B cell (primary cell): ENCODE results near the gene ZNF239. TPM values are rescaled to one million over a fixed set of nuclear protein-coding genes. Genes with fewer than 3 reads are reported as not detected.
"Not testable (repeated sequence)": the region's sequence is repeated elsewhere in the genome, so short reads cannot be mapped to it uniquely, and the experiment has no call there.

Source experiments
- ATAC-seq: fragments of 200-7000 bp; cut with Tn5 transposase; one replicate; pipeline ENCODE4 v1.10.0; 2021; ENCODE audit warnings: low read depth, mild to moderate bottlenecking, moderate number of reproducible peaks, moderate library complexity
- CTCF ChIA-PET: fragments of 350-600 bp; sonication (Branson Sonifier 250); formaldehyde crosslinking; loops from one replicate; lab custom pipeline; 2021; ENCODE audit warnings: antibody characterized with exemption, inconsistent platforms; lab: Charles Lee
- POLR2A ChIA-PET: fragments of 350-600 bp; sonication (Branson Sonifier 250); formaldehyde crosslinking; loops from one replicate; lab custom pipeline; 2021; ENCODE audit warnings: antibody characterized with exemption; lab: Charles Lee
- DNase-seq: peaks from one replicate; pipeline ENCODE4 v3.0.0; 2013
- H2AFZ ChIP-seq: 2 replicates; pipeline ENCODE4 v1.6.1; 2012; ENCODE audit warnings: mild to moderate bottlenecking, low read depth, low read length; ENCODE audit not compliant: insufficient read depth, poor library complexity, severe bottlenecking
- H3K27ac ChIP-seq, 2 donors: 1 replicate in 1 of 2; 2 replicates in 1 of 2; pipeline ENCODE4 v1.5.1; 2012 to 2013; ENCODE audit warnings: low read length in 2 of 2, mild to moderate bottlenecking in 2 of 2, moderate library complexity in 1 of 2
- H3K27me3 ChIP-seq, 4 experiments: fragments of 200-600 bp in 1 of 4; sonication (generic) in 1 of 4; replicated peaks in 1 of 4; 1 replicate in 2 of 4; 2 replicates in 2 of 4; pipeline versions ENCODE4 v1.6.1 to v1.7.0; 2013 to 2016; ENCODE audit warnings: low read length in 3 of 4, mild to moderate bottlenecking in 2 of 4, mixed read lengths in 1 of 4, moderate library complexity in 1 of 4; ENCODE audit not compliant: insufficient read depth in 4 of 4, control insufficient read depth in 3 of 4; ENCODE audit errors: control extremely low read depth in 1 of 4
- H3K36me3 ChIP-seq, 2 experiments: replicated peaks in 1 of 2; 1 replicate in 1 of 2; 2 replicates in 1 of 2; pipeline versions ENCODE4 v1.6.1 to v1.7.1; 2013; ENCODE audit warnings: low read length in 1 of 2; ENCODE audit not compliant: insufficient read depth in 2 of 2, control insufficient read depth in 1 of 2; ENCODE audit errors: control extremely low read depth in 1 of 2, extremely low read depth in 1 of 2
- H3K4me1 ChIP-seq, 2 donors: fragments of 200-600 bp in 1 of 2; sonication (generic) in 1 of 2; 1 replicate in 1 of 2; 2 replicates in 1 of 2; pipeline versions ENCODE4 v1.5.1 to v1.6.1; 2013 to 2017; ENCODE audit warnings: low read length in 2 of 2; ENCODE audit not compliant: control insufficient read depth in 2 of 2, insufficient read depth in 2 of 2
- H3K4me2 ChIP-seq: replicated peaks from 2 replicates; pipeline ENCODE3; 2012; ENCODE audit warnings: mild to moderate bottlenecking, low read depth, low read length; ENCODE audit not compliant: poor library complexity, severe bottlenecking
- H3K4me3 ChIP-seq, 5 experiments: fragments of 200-600 bp in 1 of 5; sonication (generic) in 1 of 5; 1 replicate in 3 of 5; 2 replicates in 2 of 5; pipeline versions ENCODE4 v1.5.1 to v1.7.0; 2011 to 2016; ENCODE audit warnings: low read length in 4 of 5, mild to moderate bottlenecking in 4 of 5, low read depth in 2 of 5, control low read depth in 1 of 5, moderate library complexity in 1 of 5; ENCODE audit not compliant: insufficient read depth in 1 of 5; ENCODE audit errors: control extremely low read depth in 1 of 5, extremely low read depth in 1 of 5
- H3K79me2 ChIP-seq: fragments of 200-600 bp; sonication (generic); one replicate; pipeline ENCODE4 v1.6.0; 2016; ENCODE audit warnings: low read length; ENCODE audit not compliant: control insufficient read depth, insufficient read depth
- H3K9ac ChIP-seq: fragments of 200-600 bp; sonication (generic); 2 replicates; pipeline ENCODE4 v1.6.1; 2017; ENCODE audit warnings: mild to moderate bottlenecking, low read length, moderate library complexity
- H3K9me3 ChIP-seq, 3 donors: one replicate each; pipeline versions ENCODE4 v1.6.1 to v1.7.1; 2013; ENCODE audit warnings: low read length in 2 of 3; ENCODE audit not compliant: control insufficient read depth in 2 of 3, insufficient read depth in 1 of 3; ENCODE audit errors: control extremely low read depth in 1 of 3
- H4K20me1 ChIP-seq: 2 replicates; pipeline ENCODE4 v1.6.0; 2012; ENCODE audit warnings: mild to moderate bottlenecking, low read length; ENCODE audit not compliant: insufficient read depth, control insufficient read depth, poor library complexity, severe bottlenecking
- H3K27ac Mint-ChIP-seq: one replicate; pipeline ENCODE4 v1.8.0; 2021; ENCODE audit warnings: mixed read lengths
- H3K27me3 Mint-ChIP-seq: one replicate; pipeline ENCODE4 v1.8.0; 2021; ENCODE audit warnings: mixed read lengths
- H3K4me1 Mint-ChIP-seq: one replicate; pipeline ENCODE4 v1.8.0; 2021; ENCODE audit warnings: mixed read lengths
- H3K4me3 Mint-ChIP-seq: one replicate; pipeline ENCODE4 v1.8.0; 2021; ENCODE audit warnings: mixed read lengths
- H3K9me3 Mint-ChIP-seq: one replicate; pipeline ENCODE4 v1.8.0; 2022; ENCODE audit warnings: mixed read lengths; ENCODE audit not compliant: insufficient read depth
- CTCF ChIP-seq: fragments of 200-600 bp; IDR thresholded peaks from one replicate; pipeline ENCODE4 v1.8.0; 2022; ENCODE audit warnings: antibody characterized with exemption, mild to moderate bottlenecking
- EZH2 ChIP-seq: IDR thresholded peaks from 2 replicates; pipeline ENCODE4 v1.6.1; 2012; ENCODE audit warnings: borderline replicate concordance, low read depth, mild to moderate bottlenecking, moderate library complexity, low read length; ENCODE audit not compliant: insufficient read depth, poor library complexity, severe bottlenecking
- WGBS: methylation state at CpG from one replicate; pipeline ENCODE4 v1.1.5; 2013; ENCODE audit warnings: missing lambda C conversion rate; ENCODE audit not compliant: insufficient coverage; 5-methylcytosine and 5-hydroxymethylcytosine counted together
- intact Hi-C: fragments of 100-400 bp; cut with micrococcal nuclease; formaldehyde crosslinking; loops from one replicate; pipeline ENCODE4 v1.10.0; 2022
- polyA plus RNA-seq: library from polyadenylated mRNA; depleted of rRNA; stranded (reverse); fragments of >200 nt; gene quantifications from 2 replicates; pipeline ENCODE4 v1.2.3, GENCODE V29; 2012
- total RNA-seq, 2 donors: library from RNA; stranded (reverse); fragments of 120-200 nt in 1 of 2; gene quantifications; 1 replicate in 1 of 2; 2 replicates in 1 of 2; pipeline versions ENCODE4 v1.2.3 to v1.2.4, GENCODE V29; 2013 to 2022

Gene ZNF239
- total and polyA plus RNA-seq, 2 donors (not counting 1 experiment from before 2014, with no cell fraction given): 2.2 to 5.9 TPM

GRCh38 chr10:43605850-43606322 is 31.5 kb upstream of the ZNF239 start:
- no peak overlapping the region for H3K27ac ChIP-seq
- peaks cover 18% of the 10 kb centered on the region for H3K79me2 ChIP-seq
- peak overlapping the region; percentile 49 to 86 (median 71) for H3K4me3 ChIP-seq
- H3K27me3 ChIP-seq: no peaks in the 10 kb centered on the region
- peaks cover 4% of the 10 kb centered on the region for H3K27me3 Mint-ChIP-seq
- H3K27ac Mint-ChIP-seq: peak overlapping the region; percentile 69
- no peak for TF ChIP-seq CTCF
- TF ChIP-seq EZH2: no peak
- ChIA-PET CTCF (no interaction called here), POLR2A (no interaction called here)
- H3K9ac ChIP-seq: peak overlapping the region; percentile 80
- peak overlapping the region; percentile 91 for H3K4me2 ChIP-seq
- DNase-seq (no peak), ATAC-seq (no peak)
- intact Hi-C loops: loop anchor here (1.0 kb wide), 3 partner anchors 32 to 1054 kb away; partner anchors contain the start of genes ZNF239 and ZNF32
- H3K36me3 ChIP-seq: peaks cover 0 to 1% of the 10 kb centered on the region in 2 experiments
- peaks cover 18% of the 10 kb centered on the region for H3K4me1 Mint-ChIP-seq
- no peaks in the 10 kb centered on the region for H4K20me1 ChIP-seq
- peaks cover 0 to 6% (median 2%) of the 10 kb centered on the region in 3 donors for H3K9me3 ChIP-seq
- peaks cover 2% of the 10 kb centered on the region for H3K9me3 Mint-ChIP-seq
- peaks cover 10% of the 10 kb centered on the region in 2 donors for H3K4me1 ChIP-seq
- peak overlapping the region; percentile 78 for H3K4me3 Mint-ChIP-seq
- WGBS: 66% methylated on average over 12 of the region's 12 CpGs
- H2AFZ ChIP-seq: peak overlapping the region; percentile 95

GRCh38 chr10:43601576-43601975 is 27.2 kb upstream of the ZNF239 start:
- H3K9me3 Mint-ChIP-seq, H2AFZ ChIP-seq, H3K9me3 ChIP-seq, H3K4me1 Mint-ChIP-seq, ATAC-seq, CTCF ChIA-PET, H3K9ac ChIP-seq, H3K27me3 ChIP-seq, H3K4me3 Mint-ChIP-seq, intact Hi-C loops, H3K4me3 ChIP-seq, H3K36me3 ChIP-seq, H3K27ac Mint-ChIP-seq, H3K27ac ChIP-seq, H3K27me3 Mint-ChIP-seq, H3K4me2 ChIP-seq, H4K20me1 ChIP-seq, DNase-seq, POLR2A ChIA-PET, H3K4me1 ChIP-seq: not testable (repeated sequence)
- H3K79me2 ChIP-seq: peaks cover 11% of the 10 kb centered on the region
- 80% methylated on average over 2 of the region's 6 CpGs for WGBS
